HepG2 (cell line): ENCODE measurements around the gene NUSAP1. TPM values are rescaled to one million over a fixed set of nuclear protein-coding genes. Genes with fewer than 3 reads are reported as not detected.

ENCODE experiments used
- FOXP1 ChIP-seq, 2 experiments: fragments of 450-650 bp in 1 of 2; IDR thresholded peaks; 2 replicates each; pipeline ENCODE4 v1.6.1; 2017 to 2018; ENCODE audit warnings: antibody characterized with exemption in 1 of 2
- KAT7 ChIP-seq: IDR thresholded peaks from 2 replicates; pipeline ENCODE4 v1.6.1; 2018; ENCODE audit warnings: borderline replicate concordance, missing compliant biosample characterization
- PHF5A ChIP-seq: IDR thresholded peaks from one replicate; pipeline ENCODE4 v1.6.1; 2018; ENCODE audit warnings: low read depth, missing genetic modification reagents; ENCODE audit not compliant: unreplicated experiment
- PRPF4 ChIP-seq: fragments of 200-400 bp; formaldehyde crosslinking; IDR thresholded peaks from 2 replicates; pipeline ENCODE4 v1.6.1; 2016; ENCODE audit warnings: low read length, low read depth; ENCODE audit not compliant: poor library complexity, severe bottlenecking
- SKI ChIP-seq: fragments of 450-650 bp; IDR thresholded peaks from one replicate; pipeline ENCODE4 v1.6.1; 2018; ENCODE audit warnings: mild to moderate bottlenecking; ENCODE audit not compliant: partially characterized antibody
- SNRNP70 ChIP-seq: fragments of 200-400 bp; formaldehyde crosslinking; IDR thresholded peaks from 2 replicates; pipeline ENCODE4 v1.6.1; 2017; ENCODE audit warnings: mild to moderate bottlenecking, low read depth, low read length, moderate library complexity
- SRSF4 ChIP-seq: fragments of 200-400 bp; formaldehyde crosslinking; IDR thresholded peaks from one replicate; pipeline ENCODE4 v1.6.1; 2018; ENCODE audit warnings: mild to moderate bottlenecking, low read depth, low read length, moderate library complexity; ENCODE audit not compliant: poor library complexity, severe bottlenecking
- STAT5B ChIP-seq: sonication (generic); formaldehyde crosslinking; IDR thresholded peaks from 2 replicates; pipeline ENCODE4 v1.4.0; 2020; ENCODE audit warnings: missing genetic modification reagents
- TCF7 ChIP-seq: sonication (generic); IDR thresholded peaks from 2 replicates; pipeline ENCODE4 v1.6.1; 2016; ENCODE audit warnings: antibody characterized with exemption, low read depth
- TCF7L2 ChIP-seq: IDR thresholded peaks from 2 replicates; pipeline ENCODE4 v1.6.1; 2011; ENCODE audit warnings: mild to moderate bottlenecking, low read depth, low read length, moderate library complexity
- ZFP1 ChIP-seq: IDR thresholded peaks from 2 replicates; pipeline ENCODE4 v1.6.1; 2016
- ZNF350 ChIP-seq: sonication (generic); formaldehyde crosslinking; IDR thresholded peaks from 2 replicates; pipeline ENCODE4 v1.4.0; 2020; ENCODE audit warnings: mild to moderate bottlenecking, low read depth, missing genetic modification reagents, borderline replicate concordance
- polyA plus RNA-seq, 8 experiments: library from polyadenylated mRNA; depleted of rRNA in 3 of 8; stranded (reverse) in 7 of 8; unstranded in 1 of 8; fragments of >200 nt; fragmentation: Illumina TruSeq in 4 of 8; extraction: Trizol in 4 of 8; gene quantifications; 2 replicates each; pipeline versions ENCODE4 v1.2.1 to v1.2.3, GENCODE V29; 2011 to 2016; ENCODE audit warnings: low read depth in 4 of 8, missing spikeins in 1 of 8, mixed read lengths in 1 of 8; ENCODE audit not compliant: insufficient read depth in 1 of 8
- total RNA-seq, 5 experiments: library from RNA; depleted of rRNA; stranded (reverse); fragments of >200 nt; fragmentation: Illumina TruSeq; extraction: Trizol; gene quantifications; 2 replicates each; pipeline ENCODE4 v1.2.3, GENCODE V29; 2016; ENCODE audit warnings: low read depth in 1 of 5
- TF ChIP-seq, protein P1 (sequence below): sonication (generic); formaldehyde crosslinking; IDR thresholded peaks from 2 replicates; pipeline ENCODE4 v1.4.0; 2020; ENCODE audit warnings: missing genetic modification reagents, mild to moderate bottlenecking, borderline replicate concordance
- TF ChIP-seq, protein P2 (sequence below): sonication (generic); formaldehyde crosslinking; IDR thresholded peaks from 2 replicates; pipeline ENCODE4 v1.4.0; 2020; ENCODE audit warnings: missing genetic modification reagents
- TF ChIP-seq, protein P3 (sequence below): sonication (generic); formaldehyde crosslinking; IDR thresholded peaks from 2 replicates; pipeline ENCODE4 v1.4.0; 2020; ENCODE audit warnings: missing genetic modification reagents
- TF ChIP-seq, protein P4 (sequence below): sonication (generic); formaldehyde crosslinking; IDR thresholded peaks from 2 replicates; pipeline ENCODE4 v1.9.0; 2021; ENCODE audit warnings: missing genetic modification reagents, borderline replicate concordance

Gene NUSAP1
- total and polyA plus RNA-seq, 2 of the 13 experiments (the other 11 are each of a cell fraction or from before 2014, with no cell fraction given) = 59.5 to 106 TPM

DNA sequence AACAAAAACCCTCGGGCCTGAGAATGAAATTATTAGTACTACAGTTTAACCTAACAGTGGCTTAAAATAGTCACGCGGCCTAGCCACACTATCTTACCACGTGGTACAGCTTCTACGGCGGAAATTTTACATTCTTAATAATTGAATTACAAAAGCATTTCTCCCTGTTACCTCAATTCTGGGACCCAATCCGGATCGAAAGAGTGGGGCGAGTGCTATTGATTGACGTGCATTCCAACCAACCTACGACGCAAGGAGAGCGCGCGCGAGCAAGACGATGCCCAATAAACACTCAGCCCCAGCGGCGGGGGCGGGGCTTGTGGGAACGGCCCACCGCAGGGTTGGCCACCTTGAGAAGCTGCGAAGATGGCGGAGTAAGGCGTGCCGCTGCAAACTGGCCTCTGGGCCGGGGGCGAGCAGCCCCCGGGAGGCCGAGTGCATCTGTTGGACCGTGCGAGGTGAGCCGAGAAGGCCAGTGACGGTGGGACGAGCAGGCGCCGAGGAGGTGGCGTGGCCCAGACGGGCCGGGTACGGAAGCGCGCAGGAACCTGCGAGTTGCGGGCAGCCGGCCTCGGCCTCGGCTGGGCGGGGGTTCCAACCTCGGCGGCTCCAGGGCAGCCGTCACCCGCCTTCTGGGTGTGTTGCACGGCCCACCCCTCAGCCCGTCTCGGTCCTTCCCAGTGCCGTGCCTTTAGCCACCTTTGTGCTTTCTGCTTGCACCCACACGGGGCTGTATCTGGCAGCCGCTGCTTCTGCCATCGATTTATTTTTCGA, 48.8 kb upstream of the NUSAP1 start (continued):
- TF ChIP-seq, protein P1, sequence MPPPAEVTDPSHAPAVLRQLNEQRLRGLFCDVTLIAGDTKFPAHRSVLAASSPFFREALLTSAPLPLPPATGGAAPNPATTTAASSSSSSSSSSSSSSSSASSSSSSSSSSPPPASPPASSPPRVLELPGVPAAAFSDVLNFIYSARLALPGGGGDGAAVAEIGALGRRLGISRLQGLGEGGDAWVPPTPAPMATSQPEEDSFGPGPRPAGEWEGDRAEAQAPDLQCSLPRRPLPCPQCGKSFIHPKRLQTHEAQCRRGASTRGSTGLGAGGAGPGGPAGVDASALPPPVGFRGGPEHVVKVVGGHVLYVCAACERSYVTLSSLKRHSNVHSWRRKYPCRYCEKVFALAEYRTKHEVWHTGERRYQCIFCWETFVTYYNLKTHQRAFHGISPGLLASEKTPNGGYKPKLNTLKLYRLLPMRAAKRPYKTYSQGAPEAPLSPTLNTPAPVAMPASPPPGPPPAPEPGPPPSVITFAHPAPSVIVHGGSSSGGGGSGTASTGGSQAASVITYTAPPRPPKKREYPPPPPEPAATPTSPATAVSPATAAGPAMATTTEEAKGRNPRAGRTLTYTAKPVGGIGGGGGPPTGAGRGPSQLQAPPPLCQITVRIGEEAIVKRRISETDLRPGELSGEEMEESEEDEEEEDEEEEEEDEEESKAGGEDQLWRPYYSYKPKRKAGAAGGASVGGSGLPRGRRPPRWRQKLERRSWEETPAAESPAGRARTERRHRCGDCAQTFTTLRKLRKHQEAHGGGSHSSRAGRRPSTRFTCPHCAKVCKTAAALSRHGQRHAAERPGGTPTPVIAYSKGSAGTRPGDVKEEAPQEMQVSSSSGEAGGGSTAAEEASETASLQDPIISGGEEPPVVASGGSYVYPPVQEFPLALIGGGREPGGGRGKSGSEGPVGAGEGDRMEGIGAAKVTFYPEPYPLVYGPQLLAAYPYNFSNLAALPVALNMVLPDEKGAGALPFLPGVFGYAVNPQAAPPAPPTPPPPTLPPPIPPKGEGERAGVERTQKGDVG (CRISPR knock-in tag) = no peak
- no peak for TF ChIP-seq TCF7L2
- TF ChIP-seq, protein P2, sequence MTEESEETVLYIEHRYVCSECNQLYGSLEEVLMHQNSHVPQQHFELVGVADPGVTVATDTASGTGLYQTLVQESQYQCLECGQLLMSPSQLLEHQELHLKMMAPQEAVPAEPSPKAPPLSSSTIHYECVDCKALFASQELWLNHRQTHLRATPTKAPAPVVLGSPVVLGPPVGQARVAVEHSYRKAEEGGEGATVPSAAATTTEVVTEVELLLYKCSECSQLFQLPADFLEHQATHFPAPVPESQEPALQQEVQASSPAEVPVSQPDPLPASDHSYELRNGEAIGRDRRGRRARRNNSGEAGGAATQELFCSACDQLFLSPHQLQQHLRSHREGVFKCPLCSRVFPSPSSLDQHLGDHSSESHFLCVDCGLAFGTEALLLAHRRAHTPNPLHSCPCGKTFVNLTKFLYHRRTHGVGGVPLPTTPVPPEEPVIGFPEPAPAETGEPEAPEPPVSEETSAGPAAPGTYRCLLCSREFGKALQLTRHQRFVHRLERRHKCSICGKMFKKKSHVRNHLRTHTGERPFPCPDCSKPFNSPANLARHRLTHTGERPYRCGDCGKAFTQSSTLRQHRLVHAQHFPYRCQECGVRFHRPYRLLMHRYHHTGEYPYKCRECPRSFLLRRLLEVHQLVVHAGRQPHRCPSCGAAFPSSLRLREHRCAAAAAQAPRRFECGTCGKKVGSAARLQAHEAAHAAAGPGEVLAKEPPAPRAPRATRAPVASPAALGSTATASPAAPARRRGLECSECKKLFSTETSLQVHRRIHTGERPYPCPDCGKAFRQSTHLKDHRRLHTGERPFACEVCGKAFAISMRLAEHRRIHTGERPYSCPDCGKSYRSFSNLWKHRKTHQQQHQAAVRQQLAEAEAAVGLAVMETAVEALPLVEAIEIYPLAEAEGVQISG = peak; percentile 55
- peak; percentile 72; the same call in 1 of the 2 replicates for TF ChIP-seq ZNF350 (CRISPR knock-in tag)
- TF ChIP-seq FOXP1 (IDR thresholded peaks at IDR 0.05) = no peak
- no peak for TF ChIP-seq FOXP1 (CRISPR knock-in tag; IDR thresholded peaks at IDR 0.05)
- TF ChIP-seq PRPF4 = no peak
- TF ChIP-seq, protein P3, sequence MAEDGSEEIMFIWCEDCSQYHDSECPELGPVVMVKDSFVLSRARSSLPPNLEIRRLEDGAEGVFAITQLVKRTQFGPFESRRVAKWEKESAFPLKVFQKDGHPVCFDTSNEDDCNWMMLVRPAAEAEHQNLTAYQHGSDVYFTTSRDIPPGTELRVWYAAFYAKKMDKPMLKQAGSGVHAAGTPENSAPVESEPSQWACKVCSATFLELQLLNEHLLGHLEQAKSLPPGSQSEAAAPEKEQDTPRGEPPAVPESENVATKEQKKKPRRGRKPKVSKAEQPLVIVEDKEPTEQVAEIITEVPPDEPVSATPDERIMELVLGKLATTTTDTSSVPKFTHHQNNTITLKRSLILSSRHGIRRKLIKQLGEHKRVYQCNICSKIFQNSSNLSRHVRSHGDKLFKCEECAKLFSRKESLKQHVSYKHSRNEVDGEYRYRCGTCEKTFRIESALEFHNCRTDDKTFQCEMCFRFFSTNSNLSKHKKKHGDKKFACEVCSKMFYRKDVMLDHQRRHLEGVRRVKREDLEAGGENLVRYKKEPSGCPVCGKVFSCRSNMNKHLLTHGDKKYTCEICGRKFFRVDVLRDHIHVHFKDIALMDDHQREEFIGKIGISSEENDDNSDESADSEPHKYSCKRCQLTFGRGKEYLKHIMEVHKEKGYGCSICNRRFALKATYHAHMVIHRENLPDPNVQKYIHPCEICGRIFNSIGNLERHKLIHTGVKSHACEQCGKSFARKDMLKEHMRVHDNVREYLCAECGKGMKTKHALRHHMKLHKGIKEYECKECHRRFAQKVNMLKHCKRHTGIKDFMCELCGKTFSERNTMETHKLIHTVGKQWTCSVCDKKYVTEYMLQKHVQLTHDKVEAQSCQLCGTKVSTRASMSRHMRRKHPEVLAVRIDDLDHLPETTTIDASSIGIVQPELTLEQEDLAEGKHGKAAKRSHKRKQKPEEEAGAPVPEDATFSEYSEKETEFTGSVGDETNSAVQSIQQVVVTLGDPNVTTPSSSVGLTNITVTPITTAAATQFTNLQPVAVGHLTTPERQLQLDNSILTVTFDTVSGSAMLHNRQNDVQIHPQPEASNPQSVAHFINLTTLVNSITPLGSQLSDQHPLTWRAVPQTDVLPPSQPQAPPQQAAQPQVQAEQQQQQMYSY = no peak
- TF ChIP-seq SRSF4 = no peak
- no peak; the same call in 1 of the 2 replicates for TF ChIP-seq ZFP1
- TF ChIP-seq SKI = no peak
- TF ChIP-seq, protein P4, sequence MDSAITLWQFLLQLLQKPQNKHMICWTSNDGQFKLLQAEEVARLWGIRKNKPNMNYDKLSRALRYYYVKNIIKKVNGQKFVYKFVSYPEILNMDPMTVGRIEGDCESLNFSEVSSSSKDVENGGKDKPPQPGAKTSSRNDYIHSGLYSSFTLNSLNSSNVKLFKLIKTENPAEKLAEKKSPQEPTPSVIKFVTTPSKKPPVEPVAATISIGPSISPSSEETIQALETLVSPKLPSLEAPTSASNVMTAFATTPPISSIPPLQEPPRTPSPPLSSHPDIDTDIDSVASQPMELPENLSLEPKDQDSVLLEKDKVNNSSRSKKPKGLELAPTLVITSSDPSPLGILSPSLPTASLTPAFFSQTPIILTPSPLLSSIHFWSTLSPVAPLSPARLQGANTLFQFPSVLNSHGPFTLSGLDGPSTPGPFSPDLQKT (CRISPR knock-in tag) = no peak
- TF ChIP-seq STAT5B (CRISPR knock-in tag) = peak; percentile 49; the same call in 1 of the 2 replicates
- no peak for TF ChIP-seq SNRNP70
- 0 out of 2 replicates have a peak, but pooled peaks have one; percentile 80 for TF ChIP-seq KAT7
- TF ChIP-seq PHF5A = no peak
- TF ChIP-seq TCF7 = no peak
